ENCODE data around the gene E2F1.

Gene E2F1

GRCh38 chr20:33671573-33672288, 14.5 kb downstream of the E2F1 start:
- DNase-seq (ENCODE audit: low read depth) = no peak

DNA sequence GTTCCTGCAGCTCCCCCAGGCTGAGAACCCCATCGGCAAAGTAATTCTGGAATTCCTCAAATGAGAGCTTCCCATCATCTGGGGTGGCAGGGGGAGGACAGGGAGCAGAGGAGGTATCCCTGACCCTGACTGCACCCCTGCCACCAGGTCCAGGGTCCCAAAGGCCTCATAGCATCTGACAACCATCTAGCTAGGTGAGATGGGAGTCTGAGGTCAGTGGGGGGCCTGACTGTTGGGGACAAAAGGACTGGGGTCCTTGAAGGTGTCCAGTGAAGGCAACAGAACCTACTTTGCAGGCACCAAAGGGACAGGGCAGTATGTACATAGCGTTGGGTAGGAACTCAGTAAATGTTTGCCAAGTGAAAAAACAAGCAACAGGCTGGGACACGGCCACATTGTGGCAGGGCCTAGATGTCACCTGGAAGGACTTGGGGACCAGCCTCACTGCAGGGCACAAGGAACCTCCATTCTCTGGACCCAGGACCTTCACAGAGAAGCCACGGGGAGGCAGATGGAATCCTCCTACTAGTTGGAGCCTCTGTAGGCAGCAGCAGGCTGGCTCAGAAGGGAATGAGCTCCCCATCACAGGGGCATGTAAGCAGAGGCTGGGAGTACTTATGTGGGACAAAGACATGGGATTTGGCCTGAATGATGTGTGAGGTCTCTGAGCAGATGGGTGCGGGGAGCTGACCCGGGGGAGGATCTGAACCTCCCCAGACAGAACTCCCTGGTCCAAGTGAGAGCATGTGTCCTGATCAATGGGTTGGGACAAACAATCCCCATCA, 15.3 kb downstream of the E2F1 start:
- DNase-seq (ENCODE audit: low read depth) = no peak

GRCh38 chr20:33669873-33670640, 16.1 kb downstream of the E2F1 start:
- no peak for DNase-seq (ENCODE audit: low read depth)

GRCh38 chr20:33669224-33669623, 17.0 kb downstream of the E2F1 start:
- no peak for DNase-seq (ENCODE audit: low read depth)

DNA sequence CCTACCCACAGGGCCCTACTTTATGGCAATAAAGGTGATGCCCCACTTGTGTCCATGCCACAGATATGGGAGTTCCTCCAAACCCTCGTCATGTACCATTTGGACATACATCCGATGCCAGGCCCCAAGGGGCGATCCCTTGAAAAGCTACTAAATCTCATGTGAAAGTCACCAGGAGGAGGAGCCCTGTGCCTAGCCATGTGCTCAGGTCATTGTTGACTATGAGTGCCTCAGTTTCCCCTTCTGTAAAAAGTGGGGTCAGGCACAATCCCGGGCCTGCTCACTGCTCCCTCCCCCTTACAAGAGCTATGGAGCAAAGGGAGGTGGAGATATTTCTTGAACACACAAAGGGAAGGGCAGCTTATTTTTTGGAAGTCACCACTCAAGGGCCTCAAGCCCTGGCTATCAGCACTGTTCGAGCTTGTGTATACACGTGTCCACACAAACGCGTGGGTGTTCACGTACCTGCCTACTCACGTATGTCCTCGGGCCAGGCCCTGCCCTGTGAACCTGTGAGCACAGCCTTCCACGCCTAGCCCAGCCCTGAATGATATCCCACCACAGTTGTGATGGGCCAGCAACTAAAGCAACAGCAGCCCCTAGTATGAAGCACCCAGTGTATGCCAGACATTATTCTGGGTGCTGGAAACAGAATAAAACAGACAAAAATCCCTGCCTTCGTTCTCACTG, 17.6 kb downstream of the E2F1 start:
- no peak for DNase-seq (ENCODE audit: low read depth)

DNA sequence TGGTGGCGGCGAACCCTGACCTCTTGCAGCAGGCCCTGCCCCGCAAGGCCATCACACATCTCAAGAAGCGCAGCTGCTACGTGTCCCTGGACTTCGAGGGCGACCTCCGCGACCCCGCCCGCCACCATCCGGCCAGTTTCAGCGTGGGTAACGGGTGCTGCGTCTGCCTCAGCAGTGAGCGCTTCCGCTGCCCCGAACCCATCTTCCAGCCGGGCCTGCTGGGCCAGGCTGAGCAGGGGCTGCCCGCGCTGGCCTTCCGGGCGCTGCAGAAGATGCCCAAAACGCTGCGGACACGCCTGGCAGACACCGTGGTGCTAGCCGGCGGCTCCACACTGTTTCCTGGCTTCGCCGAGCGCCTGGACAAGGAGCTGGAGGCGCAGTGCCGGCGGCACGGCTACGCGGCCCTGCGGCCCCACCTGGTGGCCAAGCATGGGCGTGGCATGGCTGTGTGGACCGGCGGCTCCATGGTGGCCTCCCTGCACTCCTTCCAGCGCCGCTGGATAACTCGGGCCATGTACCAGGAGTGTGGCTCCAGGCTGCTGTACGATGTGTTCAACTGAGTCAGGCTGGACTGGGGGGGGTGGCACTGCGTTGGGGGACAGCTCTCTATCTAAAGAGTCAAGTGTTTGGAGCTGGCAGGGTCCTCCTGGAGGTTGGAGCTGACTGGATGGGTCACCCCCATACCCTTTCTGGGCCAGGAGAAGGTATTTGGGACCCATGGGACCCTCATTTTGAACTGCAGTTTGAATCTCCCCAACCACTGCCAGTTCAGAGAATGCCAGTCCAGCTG, 18.3 kb downstream of the E2F1 start:
- peak; percentile 55 for DNase-seq (ENCODE audit: low read depth)

DNA sequence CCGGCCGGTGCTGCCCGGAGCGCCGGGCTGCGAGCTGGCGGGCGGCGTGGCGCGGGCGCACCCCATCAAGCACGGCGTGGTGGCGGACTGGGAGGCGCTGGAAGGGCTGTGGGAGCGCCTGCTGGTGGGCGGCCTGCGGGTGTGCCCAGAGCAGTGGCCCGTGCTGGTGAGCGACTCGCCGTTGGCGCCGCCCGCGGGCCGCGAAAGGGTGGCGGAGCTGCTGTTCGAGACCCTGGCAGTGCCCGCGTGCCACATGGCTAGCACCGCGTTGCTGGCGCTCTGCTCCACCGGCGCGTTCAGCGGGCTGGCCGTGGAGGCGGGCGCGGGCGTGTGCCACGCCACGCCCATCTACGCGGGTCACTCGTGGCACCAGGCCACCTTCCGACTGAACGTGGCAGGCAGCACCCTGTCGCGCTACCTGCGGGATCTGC, 18.9 kb downstream of the E2F1 start:
- no peak for DNase-seq (ENCODE audit: low read depth)

- DNase-seq (ENCODE audit: low read depth) = peak; percentile 57
Observed at GRCh38 chr20:33666293-33667244, 19.6 kb downstream of the E2F1 start, which contains the start of gene ACTL10. TSS of gene ACTL10 (plus strand) at chr20:33666943. CDS start at chr20:33667498, 555 bp downstream.

- DNase-seq (ENCODE audit: low read depth) = no peak
Observed at GRCh38 chr20:33664762-33665144, 21.4 kb downstream of the E2F1 start.

GRCh38 chr20:33664085-33664761, 22.0 kb downstream of the E2F1 start:
- DNase-seq (ENCODE audit: low read depth) = no peak

- peak; percentile 73 for DNase-seq (ENCODE audit: low read depth)
Observed at GRCh38 chr20:33663161-33664084, 22.8 kb downstream of the E2F1 start.

- DNase-seq (ENCODE audit: low read depth) = no peak
Observed at GRCh38 chr20:33662172-33662571, 24.0 kb downstream of the E2F1 start, which contains the start of gene C20orf144. TSS of gene C20orf144 (plus strand) at chr20:33662327. CDS start at chr20:33662346, 19 bp downstream.

GRCh38 chr20:33660685-33661058, 25.5 kb downstream of the E2F1 start:
- DNase-seq (ENCODE audit: low read depth) = no peak

- DNase-seq (ENCODE audit: low read depth) = no peak
Observed at GRCh38 chr20:33660035-33660684, 26.0 kb downstream of the E2F1 start.

DNA sequence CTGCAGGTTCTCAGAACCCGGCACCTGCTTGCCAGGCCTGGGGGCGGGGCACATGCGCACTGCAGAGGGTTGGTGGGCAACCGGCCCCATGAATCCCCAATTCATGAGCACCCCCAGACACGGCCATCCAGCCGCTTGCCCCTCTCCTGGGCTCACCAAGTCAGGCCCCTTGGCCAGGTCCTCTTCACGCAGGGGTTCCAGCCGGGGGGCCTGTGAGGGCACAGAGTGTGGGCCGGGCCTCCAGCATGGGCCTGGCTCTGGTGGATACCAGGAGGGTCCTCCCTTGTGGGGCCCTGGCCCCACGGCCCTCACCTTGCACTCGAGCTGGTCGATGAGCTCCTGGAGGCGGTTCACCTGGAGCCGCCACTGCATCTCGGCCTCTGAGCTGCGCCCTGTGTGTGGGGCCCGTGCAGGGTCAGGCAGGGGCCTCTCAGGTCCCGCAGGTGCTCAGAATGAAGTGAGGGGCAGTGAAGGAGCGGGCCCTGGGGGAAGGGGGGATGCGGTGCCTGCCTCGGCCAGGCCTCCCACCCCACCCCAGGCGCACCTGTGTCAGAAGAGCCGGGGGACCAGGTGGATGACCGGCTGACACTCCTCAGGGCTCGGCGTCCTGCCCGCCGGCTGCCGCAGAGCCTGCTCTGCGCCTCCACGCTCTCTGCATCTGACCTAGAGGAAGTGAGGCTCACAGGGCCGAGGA, 26.7 kb downstream of the E2F1 start:
- DNase-seq (ENCODE audit: low read depth) = no peak

GRCh38 chr20:33658929-33659328, 27.3 kb downstream of the E2F1 start:
- no peak for DNase-seq (ENCODE audit: low read depth)

DNA sequence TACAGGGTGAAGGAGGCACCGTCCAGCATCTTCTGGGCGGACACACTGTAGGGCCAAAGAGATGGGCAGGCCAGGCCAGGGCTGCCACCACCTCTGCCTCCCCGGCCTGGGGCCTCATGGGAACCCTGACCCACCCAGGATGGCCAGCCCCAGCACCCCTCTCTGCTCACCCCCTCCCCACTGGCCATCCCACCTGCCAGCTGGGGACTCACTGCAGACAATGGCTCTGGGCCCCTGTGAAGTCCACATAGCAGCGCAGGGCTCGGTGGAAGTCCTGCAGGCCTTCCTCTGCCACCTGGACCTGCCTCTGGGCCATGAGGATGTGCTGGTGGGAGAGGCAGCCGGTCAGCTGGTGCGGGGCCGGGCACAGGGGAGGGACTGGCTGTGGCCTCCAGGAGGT, 27.7 kb downstream of the E2F1 start:
- no peak for DNase-seq (ENCODE audit: low read depth)
